GM23248 (cell line): ENCODE measurements around the gene C10orf71.

ENCODE experiments used
- EZH2 ChIP-seq: fragments of 200-600 bp; sonication (generic); IDR thresholded peaks from 2 replicates; pipeline ENCODE4 v1.6.1; 2018; ENCODE audit warnings: antibody characterized with exemption, mild to moderate bottlenecking; ENCODE audit not compliant: insufficient read depth, poor library complexity, severe bottlenecking
- EZH2phosphoT487 ChIP-seq: fragments of 200-600 bp; sonication (generic); IDR thresholded peaks from 2 replicates; pipeline ENCODE4 v1.6.1; 2018; ENCODE audit warnings: antibody characterized with exemption, moderate library complexity, mild to moderate bottlenecking, low read depth; ENCODE audit not compliant: insufficient read depth

DNA sequence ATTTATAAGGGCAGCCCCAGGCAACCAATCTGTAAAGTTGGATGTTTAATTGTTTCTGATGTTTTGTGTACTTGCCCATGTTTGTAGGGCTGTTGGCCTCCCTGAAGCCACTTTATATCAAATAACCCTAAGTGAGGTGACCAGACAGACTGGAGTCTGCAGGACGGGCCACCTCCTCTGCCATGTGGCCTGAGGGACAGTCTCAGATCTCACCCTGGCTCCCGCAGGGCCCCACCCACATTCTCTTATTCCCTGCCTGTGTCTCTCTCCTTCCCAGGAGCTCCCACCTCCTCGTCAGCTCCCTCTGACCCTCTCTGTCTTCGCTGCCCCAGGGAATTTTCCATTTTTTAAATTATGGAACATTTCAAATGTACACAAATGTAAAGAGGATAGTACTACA lies 9.5 kb upstream of the C10orf71 start:
- no peak for TF ChIP-seq EZH2phosphoT487
- no peak for TF ChIP-seq EZH2
